GM18858 (cell line): Measurements from ENCODE around the gene DNAJC28.
"Not testable (repeated sequence)": the region's sequence is repeated elsewhere in the genome, so short reads cannot be mapped to it uniquely, and the experiment has no call there.

Experiments used
- ATAC-seq: cut with Tn5 transposase; IDR thresholded peaks from one replicate; pipeline ENCODE4 v1.9.1; 2021; ENCODE audit not compliant: unreplicated experiment

Gene DNAJC28

DNA sequence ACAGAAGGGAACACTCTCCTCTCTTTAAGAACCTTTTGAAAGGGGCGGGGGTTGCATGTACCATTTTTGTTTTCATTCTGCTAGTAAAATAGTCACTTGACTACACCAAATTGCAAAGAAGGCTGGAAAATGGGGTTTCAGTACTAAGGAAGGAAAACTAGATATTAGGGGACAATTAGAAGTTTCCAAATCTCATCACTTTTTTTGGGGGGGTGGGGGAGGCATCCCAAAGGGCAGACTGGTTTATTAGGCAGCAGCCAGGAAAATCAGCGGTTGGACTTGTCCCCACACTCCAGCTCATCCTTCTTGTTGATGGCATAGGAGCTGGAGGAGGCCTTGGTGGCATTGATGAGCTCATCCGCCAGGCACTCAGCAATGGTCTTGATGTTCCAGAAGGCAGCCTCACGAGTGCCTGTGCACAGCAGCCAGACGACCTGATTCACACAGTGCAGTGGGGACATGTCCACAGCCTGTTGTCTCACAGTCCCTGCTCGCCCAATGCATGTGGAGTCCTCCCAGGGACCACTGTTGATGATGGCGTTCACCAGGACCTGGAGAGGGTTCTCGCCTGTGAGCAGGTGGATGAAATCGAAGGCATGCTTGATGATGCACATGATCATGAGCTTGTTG lies 10.1 kb downstream of the DNAJC28 start:
- no peak for ATAC-seq

DNA sequence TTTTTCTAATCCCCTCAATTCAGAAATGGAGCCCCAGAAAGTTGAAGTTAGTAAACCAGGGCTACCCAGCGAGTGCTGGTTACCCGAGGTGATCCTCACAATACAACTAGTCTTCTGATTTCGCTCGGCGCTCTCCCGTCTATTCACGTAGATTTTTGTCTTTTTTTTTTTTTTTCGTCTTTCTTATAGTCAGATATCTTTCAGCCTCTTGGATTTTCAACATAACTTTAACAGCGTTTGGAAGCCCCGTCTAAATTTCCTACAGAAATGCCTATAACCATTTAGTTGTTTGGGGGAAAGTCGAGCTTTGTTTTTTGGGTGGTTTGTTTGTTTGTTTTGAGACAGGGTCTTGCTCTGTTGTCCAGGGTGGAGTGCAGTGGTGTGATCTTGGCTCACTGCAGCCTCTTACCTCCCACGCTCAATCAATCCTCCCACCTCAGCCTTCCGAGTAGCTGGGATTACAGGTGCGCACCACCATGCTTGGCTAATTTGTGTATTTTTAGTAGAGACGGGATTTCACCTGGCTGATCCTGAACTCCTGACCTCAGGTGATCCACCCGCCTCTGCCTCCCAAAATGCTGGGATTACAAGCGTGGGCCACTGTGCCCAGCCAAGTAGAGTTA lies 10.9 kb downstream of the DNAJC28 start:
- no peak for ATAC-seq

DNA sequence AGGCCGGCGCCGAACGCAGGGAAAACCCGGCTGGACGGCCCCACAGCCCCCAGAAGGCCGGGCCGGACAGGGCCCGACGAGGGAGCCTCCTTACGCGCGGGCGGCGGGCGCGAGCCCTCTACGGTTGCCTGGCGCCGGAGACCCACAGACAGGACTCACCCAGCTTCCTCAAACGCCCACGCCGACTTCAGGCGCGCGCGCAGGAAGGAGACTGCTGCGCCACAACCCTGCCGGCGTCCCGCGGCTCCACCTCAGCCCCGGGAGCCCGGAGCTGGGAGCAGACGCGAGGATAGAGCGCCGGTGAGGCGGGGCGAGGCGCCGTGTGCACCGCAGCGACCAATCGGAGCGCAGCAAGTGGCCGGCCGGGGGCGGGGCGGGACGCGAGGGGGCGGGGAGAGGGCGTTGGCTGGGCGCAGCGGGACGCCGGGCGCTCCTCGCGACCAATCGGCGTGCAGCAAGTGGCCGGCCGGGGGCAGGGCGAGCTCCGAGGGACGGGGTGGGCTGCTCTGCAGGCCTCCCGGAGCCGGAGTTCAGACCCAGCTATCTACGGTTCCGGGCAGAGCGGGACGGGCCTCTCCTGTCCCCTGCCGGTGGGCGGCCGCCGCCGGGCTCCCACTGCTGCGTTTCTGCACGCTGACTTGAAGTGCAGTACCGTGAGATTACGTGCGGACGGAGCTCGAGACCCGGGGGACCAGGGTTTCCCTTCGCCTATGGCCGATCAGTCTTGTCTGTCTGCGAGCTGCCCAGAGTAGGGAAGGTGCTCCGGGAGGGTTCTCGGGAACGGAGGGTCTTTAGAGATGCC lies 11.6 kb downstream of the DNAJC28 start, which contains the start of gene TMEM50B:
Gene TMEM50B, minus strand, starts transcription at position 296 of the 802 bp plus-strand sequence. CDS start 11,089 bp downstream, outside the sequence.
- peak; percentile 72 for ATAC-seq

DNA sequence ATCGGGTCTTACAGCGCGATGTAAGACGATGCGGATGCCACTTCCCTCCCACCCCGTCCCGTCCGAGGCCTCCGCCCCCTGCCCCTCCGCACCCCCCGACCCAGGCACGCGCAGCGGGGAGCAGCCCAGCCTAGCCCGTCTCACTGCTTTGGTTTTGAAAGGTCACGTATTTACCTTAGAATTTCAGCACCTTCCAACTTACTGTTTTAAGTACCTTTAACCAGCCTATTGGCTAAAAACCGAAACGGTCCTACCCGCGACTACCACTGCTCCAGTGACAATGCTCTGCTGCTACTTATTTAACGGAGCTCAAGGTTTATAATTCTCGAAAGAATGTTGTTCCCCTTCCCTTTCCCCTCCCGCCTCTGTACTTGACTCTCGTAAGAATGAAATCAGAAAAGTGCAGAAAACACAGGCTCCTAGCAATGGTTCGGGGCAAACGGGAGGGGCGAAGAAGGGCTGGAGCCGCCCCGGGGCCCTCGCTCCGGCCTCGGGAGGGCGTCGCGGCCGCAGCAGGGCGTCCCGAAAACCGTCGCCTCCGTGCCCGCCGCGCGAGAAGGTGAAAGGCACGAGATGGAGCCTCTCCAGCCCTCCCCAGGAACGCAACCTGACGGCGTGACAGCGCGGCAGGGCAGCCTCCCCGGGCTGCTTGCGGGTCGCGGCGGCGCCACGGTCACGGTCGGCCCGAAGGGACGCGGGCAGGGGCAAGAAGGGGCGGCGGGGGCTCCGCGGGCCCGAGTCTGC lies 12.4 kb downstream of the DNAJC28 start:
- ATAC-seq = peak; percentile 8

DNA sequence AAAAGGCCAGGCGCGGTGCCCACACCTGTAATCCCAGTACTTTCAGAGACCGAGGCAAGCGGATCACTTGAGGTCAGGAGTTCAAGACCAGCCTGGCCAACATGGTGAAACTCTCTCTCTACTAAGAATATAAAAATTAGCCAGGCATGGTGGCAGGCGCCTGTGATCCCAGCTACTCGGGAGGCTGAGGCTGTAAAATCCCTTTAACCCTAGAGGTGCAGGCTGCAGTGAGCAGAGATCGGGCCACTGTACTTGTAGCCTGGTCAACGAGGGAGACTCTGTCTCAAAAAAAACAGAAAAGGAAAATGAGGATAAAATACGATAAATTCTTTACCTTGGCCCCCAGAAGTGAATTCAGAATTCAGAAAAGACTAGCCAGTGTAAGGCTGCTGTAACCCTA lies 13.3 kb downstream of the DNAJC28 start:
- ATAC-seq = no peak

DNA sequence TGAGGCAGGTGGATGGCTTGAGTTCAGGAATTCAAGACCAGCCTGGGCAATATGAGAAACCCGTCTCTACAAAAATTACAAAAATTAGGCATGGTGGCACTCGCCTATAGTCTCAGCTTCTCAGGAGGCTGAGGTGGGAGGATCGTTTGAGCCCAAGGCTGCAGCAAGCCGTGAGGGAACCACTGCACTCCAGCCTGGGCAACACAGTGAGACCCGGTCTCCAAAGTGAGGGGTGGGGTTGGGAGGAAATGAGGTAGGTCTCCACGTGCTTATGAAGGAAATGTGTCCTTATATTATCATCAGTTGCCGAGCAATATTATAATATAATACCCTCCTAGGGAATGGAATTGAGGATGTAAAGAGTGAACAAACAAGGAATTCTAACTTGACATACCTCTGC lies 14.4 kb downstream of the DNAJC28 start:
- no peak for ATAC-seq

DNA sequence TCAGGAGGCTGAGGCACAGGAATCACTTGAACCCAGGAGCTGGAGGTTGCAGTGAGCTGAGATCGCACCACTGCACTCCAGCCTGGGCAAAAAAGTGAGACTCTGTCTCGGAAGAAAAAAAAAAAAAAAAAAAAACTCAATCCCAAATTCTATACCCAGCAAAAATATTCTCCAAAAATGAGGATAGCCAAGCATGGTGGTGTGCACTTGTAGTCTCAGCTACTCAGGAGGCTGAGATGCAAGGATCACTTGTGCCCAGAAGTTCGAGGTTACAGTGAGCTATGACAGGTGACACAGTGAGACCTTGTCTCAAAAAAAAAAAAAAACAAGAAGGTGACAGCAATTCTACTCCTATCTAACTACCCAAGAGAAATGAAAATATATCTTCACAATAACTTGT lies 18.2 kb downstream of the DNAJC28 start:
- no peak for ATAC-seq

DNA sequence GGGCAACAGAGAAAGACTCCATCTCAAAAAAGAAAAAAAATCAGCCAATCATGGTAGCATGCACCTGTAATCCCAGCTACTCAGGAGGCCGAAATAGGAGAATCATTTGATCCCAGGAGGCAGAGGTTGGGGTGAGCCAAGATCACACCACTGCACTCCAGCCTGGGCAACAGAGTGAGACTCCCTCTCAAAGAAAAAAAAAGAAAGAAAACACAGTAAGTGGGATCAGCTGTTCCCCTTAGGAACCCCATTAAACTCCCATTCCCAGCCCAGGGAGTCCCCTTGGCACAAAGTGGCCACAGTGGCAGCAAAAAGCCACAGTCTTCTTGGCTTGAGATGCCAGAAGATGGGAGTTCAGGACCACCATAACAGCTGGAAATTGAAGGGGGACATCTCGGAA lies 20.8 kb downstream of the DNAJC28 start:
- ATAC-seq = no peak

DNA sequence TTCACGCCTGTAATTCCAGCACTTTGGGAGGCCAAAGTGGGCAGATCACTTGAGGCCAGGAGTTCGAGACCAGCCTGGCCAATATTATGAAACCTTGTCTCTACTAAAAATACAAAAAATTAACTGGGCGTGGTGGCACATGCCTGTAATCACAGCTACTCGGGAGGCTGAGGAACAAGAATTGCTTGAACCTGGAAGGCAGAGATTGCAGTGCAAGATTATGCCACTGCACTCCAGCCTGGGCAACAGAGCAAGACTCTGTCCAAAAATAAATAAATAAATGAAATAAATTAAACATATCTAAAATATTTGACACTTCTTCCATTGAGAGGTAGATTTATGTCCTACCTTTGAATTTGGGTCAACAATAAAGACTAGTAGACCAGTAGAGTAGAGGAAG lies 22.3 kb downstream of the DNAJC28 start:
- ATAC-seq = not testable (repeated sequence)

DNA sequence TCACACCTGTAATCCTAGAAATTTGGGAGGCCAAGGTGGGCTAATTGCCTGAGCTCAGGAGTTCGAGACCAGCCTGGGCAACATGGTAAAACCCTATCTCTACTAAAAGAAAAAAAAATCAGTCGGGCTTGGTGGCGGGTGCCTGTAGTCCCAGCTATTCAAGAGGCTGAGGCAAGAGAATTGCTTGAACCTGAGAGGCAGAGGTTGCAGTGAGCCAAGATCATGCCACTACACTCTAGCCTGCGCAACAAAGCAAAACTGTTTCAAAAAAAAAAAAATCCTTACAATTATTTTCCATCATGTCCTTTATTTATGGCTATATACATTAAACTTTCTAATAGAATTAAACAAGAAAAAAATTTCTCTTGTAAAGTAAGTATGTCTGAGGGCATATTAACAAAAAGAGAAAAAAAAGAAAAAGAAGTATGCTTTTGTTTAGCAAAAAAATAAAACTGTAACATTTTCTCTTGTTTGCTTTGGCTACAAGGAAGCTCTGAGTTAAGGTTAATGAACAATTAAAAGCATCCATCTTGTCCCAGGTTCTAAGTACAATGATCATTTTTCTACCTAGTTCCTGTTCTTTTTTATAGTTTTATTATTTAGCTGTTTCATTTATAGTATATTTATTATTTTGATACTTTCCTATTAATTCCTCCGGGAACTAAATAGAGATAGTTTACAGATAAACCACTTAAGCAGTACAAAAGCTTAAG lies 29.8 kb downstream of the DNAJC28 start:
- no peak for ATAC-seq

DNA sequence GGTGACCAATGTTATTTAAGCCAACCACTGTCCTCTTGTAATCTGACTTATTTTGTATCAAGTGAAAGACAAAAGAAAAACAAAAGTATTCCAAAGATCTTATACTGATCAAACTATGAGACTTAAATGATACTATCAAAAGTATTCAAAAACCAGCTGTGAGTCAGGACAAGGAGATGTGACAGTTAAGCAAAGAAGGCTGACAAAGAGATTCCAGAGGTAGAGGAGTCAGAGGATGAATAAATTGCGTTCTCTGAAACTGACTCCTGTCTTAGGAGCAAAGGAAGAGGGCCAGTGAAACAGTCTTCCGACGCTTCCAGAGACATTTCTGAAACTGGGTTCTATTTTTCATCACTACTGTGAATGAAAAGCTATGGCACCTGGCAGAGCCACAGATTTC lies 32.7 kb downstream of the DNAJC28 start:
- no peak for ATAC-seq

DNA sequence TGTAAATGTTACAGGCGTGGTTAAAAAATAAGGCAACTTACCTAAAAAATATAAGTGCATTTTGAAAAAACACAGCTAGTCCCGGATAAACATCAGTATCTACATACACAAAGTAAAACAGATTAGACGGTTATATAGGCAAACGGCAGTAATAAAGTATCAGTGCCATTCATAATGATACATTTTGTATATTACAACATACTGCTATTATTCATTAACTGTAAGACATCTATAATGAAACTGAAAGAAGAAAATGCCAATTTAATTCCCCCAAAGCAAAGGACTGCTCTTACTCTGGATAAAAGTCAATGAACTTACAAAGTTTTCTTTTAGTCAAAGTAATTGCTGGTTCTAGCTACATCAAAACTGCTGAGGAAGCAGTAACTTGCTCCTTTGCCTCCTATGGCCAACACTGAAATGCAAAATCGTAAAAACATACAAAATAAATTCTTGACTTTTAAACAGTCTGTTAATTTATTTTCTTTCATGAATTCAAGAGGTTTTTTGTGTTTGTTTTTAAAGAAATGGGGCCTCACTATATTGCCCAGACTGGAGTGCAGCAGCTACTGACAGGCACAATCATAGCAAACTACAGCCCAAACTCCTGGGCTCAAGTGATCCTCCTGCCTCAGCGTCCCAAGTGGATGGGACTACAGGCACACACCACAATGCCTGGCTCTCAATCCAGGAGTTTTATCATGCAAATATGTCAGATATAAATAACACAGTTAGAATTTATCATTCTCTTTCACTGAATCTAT lies 35.6 kb downstream of the DNAJC28 start:
- ATAC-seq = no peak

DNA sequence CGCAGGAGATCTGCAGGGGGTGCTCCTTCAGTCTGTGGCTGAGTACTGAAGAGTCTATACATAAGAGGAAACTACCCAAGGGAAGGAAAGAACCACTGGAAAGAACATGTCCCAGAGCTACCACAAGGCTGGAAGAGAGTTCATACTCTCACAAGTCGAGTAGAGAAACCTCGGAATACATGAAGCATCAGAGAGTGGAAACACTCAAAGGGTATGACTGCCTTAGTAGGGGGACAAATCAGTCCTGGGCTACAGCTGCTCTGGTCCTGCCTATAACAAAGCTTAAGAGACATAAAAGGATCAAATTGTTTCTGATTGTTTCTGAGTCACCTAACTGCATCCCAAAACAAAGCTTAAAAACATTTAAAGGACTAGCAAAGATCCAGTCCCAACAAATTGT lies 39.2 kb downstream of the DNAJC28 start:
- ATAC-seq = no peak

DNA sequence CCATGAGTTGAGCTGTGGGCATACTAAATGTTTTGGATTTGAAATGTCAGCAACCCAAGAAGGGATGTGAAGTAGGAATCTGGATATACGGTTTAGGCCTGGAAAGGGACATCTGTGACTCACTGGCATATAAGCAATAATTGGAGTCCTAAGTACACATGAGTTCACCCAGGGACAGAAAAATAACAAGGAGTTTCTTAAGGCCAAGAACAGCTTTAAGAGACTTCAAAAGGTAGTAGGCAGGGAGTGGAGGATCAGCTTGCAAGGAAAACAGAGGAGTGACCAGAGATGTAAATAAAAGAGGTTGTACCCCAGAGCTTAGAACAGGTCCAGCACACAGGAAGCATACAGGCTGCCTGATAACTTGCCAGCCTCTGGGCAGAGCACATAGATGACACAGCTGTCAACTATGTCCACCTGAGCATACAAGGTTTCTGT lies 39.9 kb downstream of the DNAJC28 start:
- ATAC-seq = no peak

DNA sequence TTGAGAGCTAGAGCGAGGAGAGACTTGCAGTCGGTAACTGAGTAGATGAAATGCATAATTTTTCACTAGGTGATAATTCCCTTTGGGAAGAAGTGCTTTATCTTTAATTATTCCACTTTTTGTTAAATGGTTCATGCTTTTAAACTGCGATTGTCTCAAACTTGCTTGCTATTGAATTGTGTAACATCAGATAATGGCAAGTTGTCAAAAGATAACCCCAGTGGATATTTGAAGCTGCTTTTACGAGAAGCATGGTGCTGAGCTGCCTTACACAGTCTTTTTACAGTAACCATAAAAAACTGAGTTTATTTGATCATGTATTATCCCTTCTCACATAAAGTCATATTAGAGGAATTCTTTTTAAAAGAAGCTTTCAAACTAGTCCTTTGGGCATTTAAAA lies 41.9 kb downstream of the DNAJC28 start:
- no peak for ATAC-seq

DNA sequence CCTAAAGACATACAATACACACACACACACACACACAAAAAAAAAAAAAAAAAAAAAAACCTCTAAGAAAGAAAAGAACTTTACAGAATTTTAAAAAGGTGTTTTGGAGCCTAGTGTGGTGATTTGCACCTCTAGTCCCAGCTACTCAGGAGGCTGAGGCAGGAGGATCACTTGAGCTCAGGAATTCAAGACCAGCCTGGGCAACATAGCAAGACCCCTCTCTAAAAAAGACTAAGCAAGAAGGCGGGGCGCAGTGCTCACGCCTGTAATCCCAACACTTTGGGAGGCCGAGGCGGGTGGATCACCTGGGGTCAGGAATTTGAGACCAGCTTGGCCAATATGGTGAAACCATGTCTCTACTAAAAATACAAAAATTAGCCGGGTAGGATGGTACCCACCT lies 44.9 kb downstream of the DNAJC28 start:
- not testable (repeated sequence) for ATAC-seq

DNA sequence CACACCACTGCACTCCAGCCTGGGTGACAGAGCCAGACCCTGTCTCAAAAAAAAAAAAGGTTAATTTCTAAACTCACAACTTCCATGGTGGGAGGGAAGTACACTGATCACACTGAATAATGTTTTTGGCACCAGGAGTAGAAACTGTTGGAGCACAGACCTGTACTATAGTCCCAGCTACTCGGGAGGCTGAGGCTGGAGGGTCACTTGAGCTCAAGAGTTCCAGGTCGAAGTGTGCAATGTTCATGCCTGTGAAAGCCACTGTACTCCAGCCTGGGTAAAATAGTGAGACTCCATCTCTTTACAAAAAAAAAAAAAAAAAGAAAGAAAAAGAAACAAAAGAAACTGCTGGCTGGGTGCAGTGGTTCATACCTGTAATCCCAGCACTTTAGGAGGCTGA lies 47.0 kb downstream of the DNAJC28 start:
- no peak for ATAC-seq

DNA sequence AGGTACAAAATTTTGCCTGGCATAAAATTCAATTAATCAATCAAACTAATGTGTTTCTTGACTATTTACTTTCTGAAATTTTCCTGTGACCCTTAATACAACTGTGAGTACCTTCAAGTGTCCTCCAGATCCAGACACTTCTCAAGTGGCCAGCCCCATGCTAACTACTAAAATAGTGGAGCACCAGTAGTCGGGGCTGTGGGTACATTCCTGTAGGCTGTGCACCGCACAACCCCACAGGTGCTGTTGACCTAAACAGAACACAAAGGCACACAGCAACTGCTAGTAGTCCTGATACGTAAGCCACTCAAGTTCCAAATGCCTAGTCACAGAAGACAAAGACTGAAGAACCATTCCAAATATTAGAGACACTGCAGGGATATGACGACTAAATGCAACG lies 48.3 kb downstream of the DNAJC28 start:
- ATAC-seq = no peak

DNA sequence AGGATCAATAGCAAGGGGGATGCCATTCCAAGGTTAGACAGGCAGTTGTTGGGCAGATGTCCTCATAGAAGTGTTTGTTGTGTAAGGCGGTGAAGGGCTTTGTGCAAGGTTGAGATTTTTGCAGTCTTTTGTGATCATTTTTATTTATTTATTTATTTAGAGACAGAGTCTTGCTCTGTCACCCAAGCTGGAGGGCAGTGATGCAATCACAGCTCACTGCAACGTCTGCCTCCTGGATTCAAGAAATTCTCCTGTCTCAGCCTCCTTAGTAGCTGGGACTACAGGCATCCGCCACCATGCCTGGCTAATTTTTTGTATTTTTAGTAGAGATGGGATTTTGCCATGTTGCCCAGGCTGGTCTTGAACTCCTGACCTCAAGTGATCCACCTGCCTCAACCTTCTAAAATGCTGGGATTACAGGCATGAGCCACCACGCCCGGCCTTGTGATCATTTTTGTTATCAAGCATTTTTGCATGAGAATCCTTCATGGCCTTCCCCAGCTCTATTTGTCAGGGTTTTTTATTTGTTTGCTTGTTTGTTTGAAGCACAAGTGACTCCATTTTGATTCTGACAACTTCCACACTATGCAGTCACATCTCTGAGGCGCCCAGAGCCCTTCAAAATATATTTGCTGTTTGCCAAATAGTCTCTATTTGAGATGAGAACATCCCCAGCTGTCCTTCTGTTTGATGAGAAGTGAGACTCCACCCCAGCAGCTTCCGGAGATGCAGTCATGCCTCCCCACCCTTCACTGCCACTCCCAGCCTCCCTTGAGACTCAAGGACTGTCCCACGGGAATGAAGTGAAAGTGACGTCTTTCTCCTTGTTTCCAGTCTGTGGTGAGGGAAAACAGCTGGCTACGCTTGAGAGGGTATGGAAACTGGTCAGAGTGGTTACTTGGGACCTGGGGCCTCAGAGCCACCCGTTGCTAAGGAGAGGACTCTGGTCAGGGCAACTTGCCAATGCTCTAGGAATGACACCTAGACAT lies 49.7 kb downstream of the DNAJC28 start:
- peak; percentile 66 for ATAC-seq
